Esophagus squamous epithelium (tissue), 4 donors: ENCODE results near the gene ZFAND3.

Experiments
- CTCF ChIP-seq, 6 experiments: fragments of 450-650 bp in 4 of 6; fragments of 200-600 bp in 2 of 6; sonication (generic) in 2 of 6; IDR thresholded peaks; one replicate each; pipeline ENCODE4 v1.5.1; 2016 to 2019; ENCODE audit warnings: antibody characterized with exemption in 6 of 6, mild to moderate bottlenecking in 4 of 6, moderate library complexity in 4 of 6
- POLR2A ChIP-seq, 4 donors: fragments of 450-650 bp; IDR thresholded peaks; one replicate each; pipeline ENCODE4 v1.6.1; 2017; ENCODE audit warnings: antibody characterized with exemption in 4 of 4, mild to moderate bottlenecking in 4 of 4, moderate library complexity in 3 of 4

GRCh38 chr6:38174315-38174714, 354.8 kb downstream of the ZFAND3 start:
- TF ChIP-seq CTCF (IDR thresholded peaks at IDR 0.05) (no peak), POLR2A (IDR thresholded peaks at IDR 0.05) (no peak)
